Measurements from ENCODE around the gene RPH3AL.

- TF ChIP-seq SIN3A (conservative IDR thresholded peaks at IDR 0.05 in 1 of 2, IDR thresholded peaks at IDR 0.05 in 1 of 2; ENCODE audit: low read depth in 1 of 2, low read length in 2 of 2): no peak
- TF ChIP-seq EP300 (IDR thresholded peaks at IDR 0.05; ENCODE audit: borderline replicate concordance in 1 of 2, low read depth in 2 of 2, low read length in 2 of 2): no peak
Observed at GRCh38 chr17:207775-208174, 144.8 kb downstream of the RPH3AL start.

Measured in H1 (cell line).